ENCODE data around the gene AGAP3.

GRCh38 chr7:151056283-151056665 lies 30.0 kb upstream of the AGAP3 start:
- TF ChIP-seq CTCF (IDR thresholded peaks at IDR 0.05) (no peak), POLR2A (IDR thresholded peaks at IDR 0.05) (no peak)
